LNCaP clone FGC (cell line): ENCODE data around the gene RAB33A.

Experiments
- DNase-seq: peaks from one replicate; pipeline ENCODE4 v3.0.0-alpha.2; 2011; ENCODE audit warnings: low read depth
- H3K4me3 ChIP-seq: 2 replicates; pipeline ENCODE4 v1.5.1; 2011; ENCODE audit warnings: mild to moderate bottlenecking, low read depth, low read length, control low read depth
- TF ChIP-seq, protein P1 (sequence below): IDR thresholded peaks from 2 replicates; pipeline ENCODE4 v1.5.1; 2012; ENCODE audit warnings: mild to moderate bottlenecking; ENCODE audit not compliant: control insufficient read depth, insufficient read depth; ENCODE audit errors: extremely low read depth

Gene RAB33A

DNA sequence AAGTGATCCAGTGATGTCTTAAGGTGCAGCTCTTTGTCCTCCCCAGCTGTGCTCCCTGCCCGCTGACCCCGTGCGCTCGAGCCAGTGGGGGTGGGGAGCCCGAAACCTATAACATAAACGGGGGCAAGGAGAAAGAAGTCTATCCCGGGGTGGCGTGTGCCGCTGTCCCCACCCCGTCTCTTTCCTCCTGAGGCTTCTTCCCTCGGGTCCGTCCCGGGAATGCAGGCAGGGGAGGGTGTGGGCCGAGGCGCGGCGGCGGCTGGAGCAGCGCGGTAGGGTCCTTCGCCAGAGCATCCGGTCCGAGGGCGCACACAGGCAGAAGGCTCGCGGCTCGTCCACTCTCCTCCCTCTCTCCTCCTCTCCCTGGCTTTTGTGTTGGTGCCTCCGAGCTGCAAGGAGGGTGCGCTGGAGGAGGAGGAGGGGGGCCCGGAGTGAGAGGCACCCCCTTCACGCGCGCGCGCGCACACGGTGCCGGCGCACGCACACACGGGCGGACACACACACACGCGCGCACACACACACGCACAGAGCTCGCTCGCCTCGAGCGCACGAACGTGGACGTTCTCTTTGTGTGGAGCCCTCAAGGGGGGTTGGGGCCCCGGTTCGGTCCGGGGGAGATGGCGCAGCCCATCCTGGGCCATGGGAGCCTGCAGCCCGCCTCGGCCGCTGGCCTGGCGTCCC is at the start of gene RAB33A:
Gene RAB33A (plus strand): TSS at position 517 of the 681 bp plus-strand sequence. CDS start 101 bp downstream, at position 618.
- DNase-seq, result no peak
- H3K4me3 ChIP-seq, result peak within 1 kb of the TSS; percentile 29
- TF ChIP-seq, protein P1, sequence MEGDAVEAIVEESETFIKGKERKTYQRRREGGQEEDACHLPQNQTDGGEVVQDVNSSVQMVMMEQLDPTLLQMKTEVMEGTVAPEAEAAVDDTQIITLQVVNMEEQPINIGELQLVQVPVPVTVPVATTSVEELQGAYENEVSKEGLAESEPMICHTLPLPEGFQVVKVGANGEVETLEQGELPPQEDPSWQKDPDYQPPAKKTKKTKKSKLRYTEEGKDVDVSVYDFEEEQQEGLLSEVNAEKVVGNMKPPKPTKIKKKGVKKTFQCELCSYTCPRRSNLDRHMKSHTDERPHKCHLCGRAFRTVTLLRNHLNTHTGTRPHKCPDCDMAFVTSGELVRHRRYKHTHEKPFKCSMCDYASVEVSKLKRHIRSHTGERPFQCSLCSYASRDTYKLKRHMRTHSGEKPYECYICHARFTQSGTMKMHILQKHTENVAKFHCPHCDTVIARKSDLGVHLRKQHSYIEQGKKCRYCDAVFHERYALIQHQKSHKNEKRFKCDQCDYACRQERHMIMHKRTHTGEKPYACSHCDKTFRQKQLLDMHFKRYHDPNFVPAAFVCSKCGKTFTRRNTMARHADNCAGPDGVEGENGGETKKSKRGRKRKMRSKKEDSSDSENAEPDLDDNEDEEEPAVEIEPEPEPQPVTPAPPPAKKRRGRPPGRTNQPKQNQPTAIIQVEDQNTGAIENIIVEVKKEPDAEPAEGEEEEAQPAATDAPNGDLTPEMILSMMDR, result no peak

DNA sequence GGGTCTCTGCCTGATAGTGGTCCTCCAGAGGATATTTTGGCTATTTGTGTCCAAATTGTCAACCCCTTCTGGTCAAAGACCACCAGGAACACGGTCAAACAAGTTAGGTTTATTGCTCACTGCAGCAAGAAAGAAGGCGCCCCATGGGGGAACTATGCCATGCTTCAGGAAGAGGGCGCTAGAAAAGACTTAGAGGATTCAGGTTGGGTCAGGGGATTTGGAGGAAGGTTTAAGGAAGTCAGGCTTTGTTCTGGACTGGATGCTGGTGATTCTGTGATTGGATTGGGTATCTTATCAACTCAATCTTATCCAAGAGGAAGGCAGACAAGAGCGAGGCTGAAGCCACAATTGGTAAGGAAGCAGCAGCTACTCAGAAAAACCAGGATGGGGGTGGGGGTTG is 47.2 kb upstream of the RAB33A start:
- TF ChIP-seq, protein P1, result no peak
- no peak for DNase-seq
- H3K4me3 ChIP-seq, result no peak overlapping the region

- no peak for DNase-seq
- TF ChIP-seq, protein P1, result no peak
Measured at GRCh38 chrX:130125091-130125874, 46.5 kb upstream of the RAB33A start.

GRCh38 chrX:130130990-130131389 is 40.8 kb upstream of the RAB33A start:
- DNase-seq, result no peak
- TF ChIP-seq, protein P1, result no peak
- no peak overlapping the region for H3K4me3 ChIP-seq

More at GRCh38 chrX:130125091-130125874, 46.5 kb upstream of the RAB33A start:
- no peak overlapping the region for H3K4me3 ChIP-seq

GRCh38 chrX:130136496-130136895 is 35.3 kb upstream of the RAB33A start:
- TF ChIP-seq, protein P1, result no peak
- DNase-seq, result no peak

GRCh38 chrX:130136961-130137360 is 34.8 kb upstream of the RAB33A start:
- no peak for DNase-seq
- H3K4me3 ChIP-seq, result no peak overlapping the region
- TF ChIP-seq, protein P1, result no peak

More at GRCh38 chrX:130136496-130136895, 35.3 kb upstream of the RAB33A start:
- H3K4me3 ChIP-seq, result no peak overlapping the region
